Neural cell (in vitro differentiated cells): ENCODE data around the gene BABAM2.

Source experiments
- CTCF ChIP-seq: fragments of 450-650 bp; IDR thresholded peaks from 2 replicates; pipeline ENCODE4 v1.5.1; 2014; ENCODE audit warnings: antibody characterized with exemption, mild to moderate bottlenecking, moderate library complexity; ENCODE audit not compliant: poor library complexity, severe bottlenecking
- EP300 ChIP-seq: fragments of 450-650 bp; conservative IDR thresholded peaks from 2 replicates; pipeline ENCODE4 v1.6.1; 2014; ENCODE audit warnings: antibody characterized with exemption, mild to moderate bottlenecking, moderate library complexity; ENCODE audit not compliant: poor library complexity, severe bottlenecking
- POLR2AphosphoS5 ChIP-seq: IDR thresholded peaks from 2 replicates; pipeline ENCODE4 v1.6.1; 2012
- RAD21 ChIP-seq: fragments of 450-650 bp; conservative IDR thresholded peaks from 2 replicates; pipeline ENCODE4 v1.6.1; 2014; ENCODE audit warnings: antibody characterized with exemption, mild to moderate bottlenecking, moderate library complexity
- REST ChIP-seq: IDR thresholded peaks from 2 replicates; pipeline ENCODE4 v1.6.1; 2012; ENCODE audit warnings: borderline replicate concordance
- SMC3 ChIP-seq: fragments of 450-650 bp; conservative IDR thresholded peaks from 2 replicates; pipeline ENCODE4 v1.6.1; 2014; ENCODE audit warnings: antibody characterized with exemption, mild to moderate bottlenecking, moderate library complexity; ENCODE audit not compliant: poor library complexity

- TF ChIP-seq EP300 (no peak), CTCF (no peak), POLR2AphosphoS5 (no peak), REST (no peak), SMC3 (no peak), RAD21 (no peak)
These were observed 32.9 kb upstream of the BABAM2 start for GRCh38 chr2:27857417-27858172.
